Measurements from ENCODE around the gene CPZ. TPM values are rescaled to one million over a fixed set of nuclear protein-coding genes. Genes with fewer than 3 reads are reported as not detected.

CPZ gene
- total RNA-seq (2012; rRNA removed) = 0.56 and 0.90 TPM in 2 replicates
- polyA plus RNA-seq (2012; rRNA removed) = 8.2 and 10.3 TPM in 2 replicates
- polyA plus RNA-seq (2012; cell fraction: cytosol; rRNA removed) = 4.7 and 16.0 TPM in 2 replicates
- polyA plus RNA-seq (2012; cell fraction: nucleus; rRNA removed; ENCODE audit: low replicate concordance) = 34.2 and 49.3 TPM in 2 replicates
- Bru-seq, nascent RNA = percentile 79 among the genes with signal in this experiment
- BruChase-seq, experiment 1, labeled RNA remaining after a 6-hour chase = percentile 86 among the genes with signal in this experiment
- BruChase-seq, experiment 2, labeled RNA remaining after a 2-hour chase = percentile 93 among the genes with signal in this experiment
- long read RNA-seq, transcript CPZ-202 (11 exons, 2,267 nt) = major isoform, 25 of 50 reads
- long read RNA-seq, partial matches to known transcripts = 15 of 50 reads
- long read RNA-seq, other reads (novel, unspliced or antisense) = 6 of 50 reads

- Histone ChIP-seq H3K27ac (ENCODE audit: insufficient read depth, low read length) (peak within 1 kb of the TSS; percentile 18; the same call in 1 of the 2 replicates), H3K23ac (ENCODE audit: low read depth, low read length) (no peak within 1 kb of the TSS), H3K14ac (replicated peaks; ENCODE audit: low read depth, low read length) (no peak within 1 kb of the TSS), H3K9me1 (ENCODE audit: insufficient read depth, low read length) (no peaks in the 10 kb centered on the region), H2BK5ac (ENCODE audit: low read depth, low read length, poor library complexity, severe bottlenecking) (no peak within 1 kb of the TSS), H3K4me3 (ENCODE audit: insufficient read depth, low read depth, low read length) (peak within 1 kb of the TSS; percentile 66), H3K18ac (ENCODE audit: low read depth, low read length) (peak within 1 kb of the TSS; percentile 30; the same call in 1 of the 2 replicates), H4K5ac (ENCODE audit: low read depth, low read length) (no peak within 1 kb of the TSS; the same call in 1 of the 2 replicates), H3K56ac (ENCODE audit: extremely low read depth, insufficient read depth, low read length) (no peak within 1 kb of the TSS), H2BK20ac (ENCODE audit: low read depth, low read length) (no peak within 1 kb of the TSS), H3K4me2 (ENCODE audit: low read depth, low read length) (peak within 1 kb of the TSS; percentile 49; the same call in 1 of the 2 replicates), H2BK15ac (ENCODE audit: low read depth, low read length) (no peak within 1 kb of the TSS), H3K9ac (ENCODE audit: low read depth, low read length) (peak within 1 kb of the TSS; percentile 67; the same call in 1 of the 2 replicates), H2AK5ac (ENCODE audit: low read depth, low read length) (no peak within 1 kb of the TSS), H3K79me1 (ENCODE audit: low read depth in 1 of 2, low read length in 2 of 2) (no peaks in the 10 kb centered on the region), H2AK9ac (replicated peaks; ENCODE audit: low read depth, low read length, poor library complexity) (peak within 1 kb of the TSS; percentile 8), H3K4ac (ENCODE audit: low read depth, low read length) (no peak within 1 kb of the TSS), H2BK120ac (ENCODE audit: low read depth, low read length) (no peak within 1 kb of the TSS), H3K36me3 (ENCODE audit: control insufficient read depth, insufficient read depth, low read length) (peaks cover 5% of the 10 kb centered on the region; the same call in 1 of the 2 replicates), H4K91ac (ENCODE audit: insufficient read depth, low read depth, low read length) (no peak within 1 kb of the TSS), H3K9me3 (ENCODE audit: control insufficient read depth, insufficient read depth, low read length) (no peaks in the 10 kb centered on the region), H3K4me1 (ENCODE audit: control insufficient read depth, insufficient read depth, low read length) (peaks cover 9% of the 10 kb centered on the region; the same call in 1 of the 2 replicates), H2AFZ (replicated peaks; ENCODE audit: low read length, poor library complexity) (peak within 1 kb of the TSS; percentile 1), H4K20me1 (ENCODE audit: insufficient read depth, low read length) (peaks cover 10% of the 10 kb centered on the region), H3K27me3 (ENCODE audit: control insufficient read depth, insufficient read depth, low read length) (peaks cover 43% of the 10 kb centered on the region), H4K8ac (ENCODE audit: low read depth in 2 of 2, low read length in 2 of 2) (no peak within 1 kb of the TSS)
- 39% methylated on average over 5 of the region's 58 CpGs; no CpG with 5 or more reads in 1 of the 2 experiments for WGBS, 2 experiments (ENCODE audit: extremely low coverage in 2 of 2, insufficient read length in 1 of 2)
- ATAC-seq (ENCODE audit: low read depth) = peak; percentile 83
- DNase-seq = peak; percentile 50
- CTCF ChIA-PET = interaction anchor here (1.0 to 1.2 kb wide), 3 partner anchors 61 to 123 kb away, joined by 3 to 4 read pairs (median 4); no protein-coding TSS in a partner anchor
- in situ Hi-C loops (cut with MboI; ENCODE audit: low sequenced_read_pairs) = loop anchor here (5.0 kb wide), 1 partner anchor 130 kb away; no protein-coding TSS in a partner anchor
- intact Hi-C loops (cut with micrococcal nuclease) = no loop called here
- TF ChIP-seq MAZ (IDR thresholded peaks at IDR 0.05; ENCODE audit: borderline replicate concordance, low read depth, low read length) (peak; percentile 82; the same call in 1 of the 2 replicates), MXI1 (IDR thresholded peaks at IDR 0.05; ENCODE audit: borderline replicate concordance, low read depth, low read length) (0 out of 2 replicates have a peak, but pooled peaks have one; percentile 5), RCOR1 (IDR thresholded peaks at IDR 0.05; ENCODE audit: insufficient replicate concordance, low read length) (no peak)
- BruUV-seq (replicated peaks) = TSS peak; percentile 13
- POLR2A ChIA-PET (ENCODE audit: unreplicated experiment) = no interaction called here
- dilution Hi-C loops (cut with HindIII; ENCODE audit: low sequenced_read_pairs, unreplicated experiment) = no loop called here
These were observed at the start of gene CPZ for GRCh38 chr4:8592366-8593263. TSS of gene CPZ (plus strand) at chr4:8592765. CDS start at chr4:8592834, 69 bp downstream.
